K562 (cell line): ENCODE results near the gene DNASE2. TPM values are rescaled to one million over a fixed set of nuclear protein-coding genes. Genes with fewer than 3 reads are reported as not detected.
A peak's percentile ranks its signal among the peaks of the same experiment; 100 is the strongest.

Source experiments
- CREM ChIP-seq: IDR thresholded peaks from 2 replicates; pipeline ENCODE4 v1.6.1; 2014; ENCODE audit warnings: antibody characterized with exemption, low read depth
- ELF2 ChIP-seq: fragments of 250-450 bp; sonication (Bioruptor Pico); IDR thresholded peaks from 2 replicates; pipeline ENCODE4 v1.5.0; 2021; ENCODE audit warnings: mild to moderate bottlenecking
- GABPA ChIP-seq: fragments of 200-800 bp; sonication (Bioruptor generic); conservative IDR thresholded peaks from 2 replicates; pipeline ENCODE4 v1.6.1; 2016; ENCODE audit warnings: low read depth, missing genetic modification characterization, missing compliant biosample characterization
- HEY1 ChIP-seq: fragments of 250-450 bp; sonication (Bioruptor Pico); IDR thresholded peaks from 2 replicates; pipeline ENCODE4 v1.5.0; 2020; ENCODE audit warnings: mild to moderate bottlenecking, moderate library complexity, borderline replicate concordance
- MAZ ChIP-seq, 2 experiments: fragments of 450-650 bp in 1 of 2; sonication (generic) in 1 of 2; formaldehyde crosslinking; IDR thresholded peaks in 1 of 2; conservative IDR thresholded peaks in 1 of 2; 2 replicates each; pipeline versions ENCODE4 v1.4.0 to v1.5.0; 2020; ENCODE audit warnings: mild to moderate bottlenecking in 1 of 2, missing genetic modification reagents in 1 of 2
- MBD2 ChIP-seq: sonication (generic); IDR thresholded peaks from 2 replicates; pipeline ENCODE4 v1.6.1; 2016; ENCODE audit warnings: low read depth, borderline replicate concordance
- MECOM ChIP-seq: fragments of 250-450 bp; sonication (Bioruptor Pico); IDR thresholded peaks from 2 replicates; pipeline ENCODE4 v1.8.0; 2022; ENCODE audit warnings: inconsistent platforms
- NBN ChIP-seq: fragments of 450-650 bp; IDR thresholded peaks from 2 replicates; pipeline ENCODE4 v1.6.1; 2016; ENCODE audit warnings: low read depth, mild to moderate bottlenecking
- NKRF ChIP-seq: fragments of 450-650 bp; IDR thresholded peaks from 2 replicates; pipeline ENCODE4 v1.6.1; 2016; ENCODE audit warnings: borderline replicate concordance
- RBM25 ChIP-seq: fragments of 200-400 bp; formaldehyde crosslinking; IDR thresholded peaks from 2 replicates; pipeline ENCODE4 v1.6.1; 2018; ENCODE audit warnings: low read length, low read depth, moderate library complexity; ENCODE audit not compliant: severe bottlenecking
- SRSF1 ChIP-seq: fragments of 200-400 bp; formaldehyde crosslinking; IDR thresholded peaks from 2 replicates; pipeline ENCODE4 v1.6.1; 2017; ENCODE audit warnings: mild to moderate bottlenecking, low read depth, low read length, moderate library complexity
- TBP ChIP-seq: optimal IDR thresholded peaks from 2 replicates; pipeline ENCODE3; 2011; ENCODE audit warnings: low read depth, low read length, improper control_type of control experiment
- ZNF133 ChIP-seq: fragments of 250-450 bp; sonication (Bioruptor Pico); IDR thresholded peaks from 2 replicates; pipeline ENCODE4 v1.4.0; 2020; ENCODE audit warnings: mild to moderate bottlenecking
- ZNF174 ChIP-seq: fragments of 250-450 bp; sonication (Bioruptor Pico); IDR thresholded peaks from 2 replicates; pipeline ENCODE4 v1.4.0; 2020; ENCODE audit warnings: mild to moderate bottlenecking
- ZNF695 ChIP-seq: fragments of 450-650 bp; formaldehyde crosslinking; IDR thresholded peaks from 2 replicates; pipeline ENCODE4 v1.4.0; 2020; ENCODE audit warnings: mild to moderate bottlenecking, moderate library complexity
- polyA plus RNA-seq, 8 experiments: library from polyadenylated mRNA; depleted of rRNA in 4 of 8; stranded (reverse) in 5 of 8; unstranded in 3 of 8; fragments of >200 nt; fragmentation: Nextera tagmentation in 2 of 8; fragmentation: Illumina TruSeq in 1 of 8; extraction: Ambion mirVana in 2 of 8; extraction: Trizol in 1 of 8; gene quantifications; 2 replicates each; pipeline versions ENCODE4 v1.2.1 to v1.2.3, GENCODE V29; 2011 to 2014; ENCODE audit warnings: inconsistent platforms in 1 of 8, missing spikeins in 1 of 8
- total RNA-seq, 7 experiments: library from RNA; depleted of rRNA in 6 of 7; stranded (reverse); fragments of >200 nt in 6 of 7; fragmentation: Illumina TruSeq in 2 of 7; extraction: Trizol in 2 of 7; gene quantifications; 2 replicates each; pipeline versions ENCODE4 v1.2.1 to v1.2.3, GENCODE V29; 2011 to 2021; ENCODE audit warnings: low replicate concordance in 1 of 7
- TF ChIP-seq, protein P1 (sequence below), 3 experiments: fragments of 200-800 bp in 1 of 3; sonication (Bioruptor generic) in 1 of 3; sonication (generic) in 1 of 3; formaldehyde crosslinking in 1 of 3; IDR thresholded peaks; 2 replicates each; pipeline versions ENCODE4 v1.6.1 to v1.8.0; 2016 to 2022; ENCODE audit warnings: mild to moderate bottlenecking in 2 of 3, missing compliant biosample characterization in 2 of 3, missing genetic modification characterization in 2 of 3, missing genetic modification reagents in 1 of 3
- TF ChIP-seq, protein P2 (sequence below): sonication (generic); formaldehyde crosslinking; IDR thresholded peaks from 2 replicates; pipeline ENCODE4 v1.8.1; 2023; ENCODE audit warnings: mild to moderate bottlenecking, missing genetic modification reagents
- TF ChIP-seq, protein P3 (sequence below): fragments of 450-650 bp; formaldehyde crosslinking; IDR thresholded peaks from 2 replicates; pipeline ENCODE4 v1.4.0; 2020; ENCODE audit warnings: mild to moderate bottlenecking, moderate library complexity
- TF ChIP-seq, protein P4 (sequence below): fragments of 450-650 bp; IDR thresholded peaks from 2 replicates; pipeline ENCODE4 v1.6.1; 2016; ENCODE audit warnings: missing biosample characterization, missing genetic modification characterization

The DNASE2 gene
- total and polyA plus RNA-seq, 9 of the 15 experiments (the other 6 are each of a cell fraction or from before 2014, with no cell fraction given) = 4.4 to 27.0 (median 20.2) TPM

DNA sequence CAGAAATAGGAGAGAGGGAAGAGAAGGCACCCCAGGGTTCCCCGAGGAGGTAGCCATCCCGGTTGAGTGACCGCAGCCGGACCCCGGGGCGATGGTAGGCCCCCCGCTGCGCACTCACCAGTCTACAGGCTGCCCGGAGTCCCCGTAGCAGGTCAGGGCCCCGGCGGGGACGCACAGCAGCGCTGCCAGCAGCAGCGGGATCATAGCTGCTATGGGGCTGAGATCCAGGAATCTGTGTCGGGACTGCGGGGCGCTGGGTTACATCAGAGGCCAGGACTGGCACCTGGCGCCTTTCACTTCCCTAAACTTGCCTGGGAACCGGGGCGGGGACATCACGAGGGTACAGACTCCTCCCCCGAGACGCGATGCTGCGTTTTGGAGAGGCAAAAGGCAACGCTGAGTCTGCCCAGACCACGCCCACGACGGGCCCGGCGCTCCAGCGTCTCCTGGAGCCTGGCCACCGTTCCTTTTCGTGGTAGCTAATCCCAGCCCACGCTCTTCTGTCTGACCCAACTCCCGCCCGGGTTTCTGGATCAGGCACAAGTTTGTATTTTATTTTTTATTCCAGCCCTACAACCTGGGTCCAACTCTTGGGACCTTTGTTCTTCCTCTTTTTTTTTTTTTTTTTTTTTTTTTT is at the start of gene DNASE2 (continued):
- TF ChIP-seq RBM25 = no peak
- TF ChIP-seq, protein P1, sequence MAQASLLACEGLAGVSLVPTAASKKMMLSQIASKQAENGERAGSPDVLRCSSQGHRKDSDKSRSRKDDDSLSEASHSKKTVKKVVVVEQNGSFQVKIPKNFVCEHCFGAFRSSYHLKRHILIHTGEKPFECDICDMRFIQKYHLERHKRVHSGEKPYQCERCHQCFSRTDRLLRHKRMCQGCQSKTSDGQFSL (CRISPR knock-in tag; IDR thresholded peaks at IDR 0.05) = no peak
- TF ChIP-seq, protein P1 (tag; IDR thresholded peaks at IDR 0.05) = no peak
- no peak for TF ChIP-seq SRSF1
- no peak for TF ChIP-seq ZNF133 (CRISPR knock-in tag)
- TF ChIP-seq, protein P2, sequence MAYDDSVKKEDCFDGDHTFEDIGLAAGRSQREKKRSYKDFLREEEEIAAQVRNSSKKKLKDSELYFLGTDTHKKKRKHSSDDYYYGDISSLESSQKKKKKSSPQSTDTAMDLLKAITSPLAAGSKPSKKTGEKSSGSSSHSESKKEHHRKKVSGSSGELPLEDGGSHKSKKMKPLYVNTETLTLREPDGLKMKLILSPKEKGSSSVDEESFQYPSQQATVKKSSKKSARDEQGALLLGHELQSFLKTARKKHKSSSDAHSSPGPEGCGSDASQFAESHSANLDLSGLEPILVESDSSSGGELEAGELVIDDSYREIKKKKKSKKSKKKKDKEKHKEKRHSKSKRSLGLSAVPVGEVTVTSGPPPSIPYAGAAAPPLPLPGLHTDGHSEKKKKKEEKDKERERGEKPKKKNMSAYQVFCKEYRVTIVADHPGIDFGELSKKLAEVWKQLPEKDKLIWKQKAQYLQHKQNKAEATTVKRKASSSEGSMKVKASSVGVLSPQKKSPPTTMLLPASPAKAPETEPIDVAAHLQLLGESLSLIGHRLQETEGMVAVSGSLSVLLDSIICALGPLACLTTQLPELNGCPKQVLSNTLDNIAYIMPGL (CRISPR knock-in tag) = no peak; the same call in 1 of the 2 replicates
- TF ChIP-seq TBP = peak; percentile 45
- peak; percentile 32 to 85; a peak in 3 of 4 replicates for TF ChIP-seq MAZ (CRISPR knock-in tag; conservative IDR thresholded peaks at IDR 0.05 in 1 of 2, IDR thresholded peaks at IDR 0.05 in 1 of 2)
- TF ChIP-seq ZNF174 (CRISPR knock-in tag) = no peak
- peak; percentile 72; the same call in 1 of the 2 replicates for TF ChIP-seq ELF2 (CRISPR knock-in tag)
- no peak for TF ChIP-seq ZNF695 (CRISPR knock-in tag)
- TF ChIP-seq GABPA (tag) = 0 out of 2 replicates have a peak, but pooled peaks have one; percentile 30
- TF ChIP-seq, protein P3, sequence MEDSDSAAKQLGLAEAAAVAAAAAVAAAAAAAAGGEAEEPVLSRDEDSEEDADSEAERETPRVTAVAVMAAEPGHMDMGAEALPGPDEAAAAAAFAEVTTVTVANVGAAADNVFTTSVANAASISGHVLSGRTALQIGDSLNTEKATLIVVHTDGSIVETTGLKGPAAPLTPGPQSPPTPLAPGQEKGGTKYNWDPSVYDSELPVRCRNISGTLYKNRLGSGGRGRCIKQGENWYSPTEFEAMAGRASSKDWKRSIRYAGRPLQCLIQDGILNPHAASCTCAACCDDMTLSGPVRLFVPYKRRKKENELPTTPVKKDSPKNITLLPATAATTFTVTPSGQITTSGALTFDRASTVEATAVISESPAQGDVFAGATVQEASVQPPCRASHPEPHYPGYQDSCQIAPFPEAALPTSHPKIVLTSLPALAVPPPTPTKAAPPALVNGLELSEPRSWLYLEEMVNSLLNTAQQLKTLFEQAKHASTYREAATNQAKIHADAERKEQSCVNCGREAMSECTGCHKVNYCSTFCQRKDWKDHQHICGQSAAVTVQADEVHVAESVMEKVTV (CRISPR knock-in tag) = no peak
- no peak for TF ChIP-seq MECOM (CRISPR knock-in tag)
- TF ChIP-seq MBD2 = peak; percentile 60; the same call in 1 of the 2 replicates
- TF ChIP-seq HEY1 (CRISPR knock-in tag) = no peak
- TF ChIP-seq, protein P4, sequence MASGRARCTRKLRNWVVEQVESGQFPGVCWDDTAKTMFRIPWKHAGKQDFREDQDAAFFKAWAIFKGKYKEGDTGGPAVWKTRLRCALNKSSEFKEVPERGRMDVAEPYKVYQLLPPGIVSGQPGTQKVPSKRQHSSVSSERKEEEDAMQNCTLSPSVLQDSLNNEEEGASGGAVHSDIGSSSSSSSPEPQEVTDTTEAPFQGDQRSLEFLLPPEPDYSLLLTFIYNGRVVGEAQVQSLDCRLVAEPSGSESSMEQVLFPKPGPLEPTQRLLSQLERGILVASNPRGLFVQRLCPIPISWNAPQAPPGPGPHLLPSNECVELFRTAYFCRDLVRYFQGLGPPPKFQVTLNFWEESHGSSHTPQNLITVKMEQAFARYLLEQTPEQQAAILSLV (tag) = no peak
- peak; percentile 68; the same call in 1 of the 2 replicates for TF ChIP-seq NKRF
- TF ChIP-seq CREM = peak; percentile 78
- no peak for TF ChIP-seq NBN
